ENCODE data around the gene SYNPO. TPM values are rescaled to one million over a fixed set of nuclear protein-coding genes. Genes with fewer than 3 reads are reported as not detected.
A peak's percentile ranks its signal among the peaks of the same experiment; 100 is the strongest.

Gene SYNPO
- total RNA-seq, 1 donor from 2014 or later: 16.1 TPM

DNA sequence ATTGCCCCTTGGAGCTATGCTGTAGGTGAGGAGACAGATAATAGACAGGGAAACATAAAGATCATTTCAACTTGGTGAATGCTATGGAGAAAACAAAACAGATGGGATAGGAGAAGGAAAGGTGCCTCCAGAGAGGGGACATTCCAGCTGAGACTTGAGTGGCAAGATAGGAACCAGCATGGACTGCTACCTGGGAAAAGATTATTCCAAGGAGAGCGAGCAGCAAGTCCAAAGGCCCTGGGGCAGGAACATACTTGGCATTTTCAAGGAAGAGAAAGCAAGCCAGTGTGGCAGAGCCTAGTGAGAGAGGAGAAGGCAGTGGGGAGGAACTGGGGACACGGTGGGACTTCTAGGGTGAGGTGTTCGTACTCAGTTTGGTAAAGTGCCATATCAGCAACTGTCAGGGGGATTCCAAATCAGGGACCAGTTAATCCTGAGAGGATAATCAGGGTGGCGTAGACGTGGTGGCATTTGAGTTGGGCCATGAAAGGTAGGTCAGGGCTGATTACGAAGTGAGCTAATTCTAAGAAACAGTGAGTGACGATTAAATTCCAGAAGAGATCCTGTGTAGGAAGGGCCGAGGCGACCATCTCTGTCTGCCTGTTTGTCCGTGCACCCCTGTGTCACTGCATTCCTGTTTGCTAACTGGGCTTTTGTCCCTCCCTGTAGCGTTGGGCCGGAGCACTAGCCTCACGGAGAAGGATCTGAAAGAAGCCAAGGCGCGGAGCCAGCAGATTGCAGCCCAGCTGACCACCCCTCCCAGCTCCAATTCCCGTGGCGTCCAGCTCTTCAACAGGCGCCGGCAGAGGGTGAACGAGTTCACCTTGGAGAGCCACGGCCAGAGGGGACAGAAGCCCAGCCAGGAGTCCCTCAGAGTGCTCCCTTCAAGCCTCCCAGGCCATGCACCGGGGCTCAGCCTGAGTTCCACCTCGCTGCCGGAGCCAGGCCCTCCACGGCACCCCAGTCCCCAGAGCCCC lies 7.1 kb downstream of the SYNPO start:
- DNase-seq: no peak
- peaks cover 7% of the 10 kb centered on the region for H3K9me3 Mint-ChIP-seq (ENCODE audit: unreplicated experiment)
- peak overlapping the region; percentile 39 for H3K4me3 Mint-ChIP-seq (ENCODE audit: unreplicated experiment)
- no peak overlapping the region for H3K27ac Mint-ChIP-seq (ENCODE audit: unreplicated experiment)
- peaks cover 54% of the 10 kb centered on the region for H3K4me1 Mint-ChIP-seq (ENCODE audit: low read depth, unreplicated experiment)
- H3K27me3 Mint-ChIP-seq (ENCODE audit: unreplicated experiment): peaks cover 19% of the 10 kb centered on the region
- TF ChIP-seq, protein P1, sequence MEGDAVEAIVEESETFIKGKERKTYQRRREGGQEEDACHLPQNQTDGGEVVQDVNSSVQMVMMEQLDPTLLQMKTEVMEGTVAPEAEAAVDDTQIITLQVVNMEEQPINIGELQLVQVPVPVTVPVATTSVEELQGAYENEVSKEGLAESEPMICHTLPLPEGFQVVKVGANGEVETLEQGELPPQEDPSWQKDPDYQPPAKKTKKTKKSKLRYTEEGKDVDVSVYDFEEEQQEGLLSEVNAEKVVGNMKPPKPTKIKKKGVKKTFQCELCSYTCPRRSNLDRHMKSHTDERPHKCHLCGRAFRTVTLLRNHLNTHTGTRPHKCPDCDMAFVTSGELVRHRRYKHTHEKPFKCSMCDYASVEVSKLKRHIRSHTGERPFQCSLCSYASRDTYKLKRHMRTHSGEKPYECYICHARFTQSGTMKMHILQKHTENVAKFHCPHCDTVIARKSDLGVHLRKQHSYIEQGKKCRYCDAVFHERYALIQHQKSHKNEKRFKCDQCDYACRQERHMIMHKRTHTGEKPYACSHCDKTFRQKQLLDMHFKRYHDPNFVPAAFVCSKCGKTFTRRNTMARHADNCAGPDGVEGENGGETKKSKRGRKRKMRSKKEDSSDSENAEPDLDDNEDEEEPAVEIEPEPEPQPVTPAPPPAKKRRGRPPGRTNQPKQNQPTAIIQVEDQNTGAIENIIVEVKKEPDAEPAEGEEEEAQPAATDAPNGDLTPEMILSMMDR (IDR thresholded peaks at IDR 0.05; ENCODE audit: partially characterized antibody, unreplicated experiment): no peak
- H3K36me3 Mint-ChIP-seq (ENCODE audit: unreplicated experiment): peaks cover 12% of the 10 kb centered on the region

DNA sequence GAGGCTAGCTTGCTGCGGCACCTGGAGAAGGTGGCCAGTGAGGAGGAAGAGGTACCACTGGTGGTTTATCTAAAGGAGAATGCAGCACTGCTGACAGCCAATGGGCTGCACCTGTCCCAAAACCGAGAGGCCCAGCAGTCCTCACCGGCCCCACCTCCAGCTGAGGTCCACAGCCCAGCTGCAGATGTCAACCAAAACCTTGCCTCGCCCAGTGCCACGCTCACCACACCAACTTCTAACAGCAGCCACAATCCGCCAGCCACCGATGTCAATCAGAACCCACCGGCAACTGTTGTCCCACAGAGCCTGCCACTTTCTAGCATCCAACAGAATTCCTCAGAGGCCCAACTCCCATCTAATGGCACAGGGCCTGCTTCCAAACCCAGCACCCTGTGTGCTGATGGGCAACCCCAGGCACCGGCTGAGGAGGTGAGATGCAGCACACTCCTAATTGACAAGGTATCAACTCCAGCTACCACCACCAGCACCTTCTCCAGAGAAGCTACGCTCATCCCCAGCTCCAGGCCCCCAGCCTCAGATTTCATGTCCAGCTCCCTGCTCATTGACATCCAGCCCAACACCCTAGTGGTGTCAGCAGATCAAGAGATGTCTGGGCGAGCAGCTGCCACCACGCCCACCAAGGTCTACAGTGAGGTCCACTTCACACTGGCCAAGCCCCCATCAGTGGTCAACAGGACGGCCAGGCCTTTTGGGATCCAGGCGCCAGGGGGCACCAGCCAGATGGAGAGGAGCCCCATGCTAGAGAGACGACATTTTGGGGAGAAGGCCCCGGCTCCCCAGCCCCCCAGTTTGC lies 8.0 kb downstream of the SYNPO start:
- Mint-ChIP-seq H3K9me3 (ENCODE audit: unreplicated experiment) (peaks cover 7% of the 10 kb centered on the region), H3K4me3 (ENCODE audit: unreplicated experiment) (peak overlapping the region; percentile 25), H3K27me3 (ENCODE audit: unreplicated experiment) (peaks cover 19% of the 10 kb centered on the region), H3K27ac (ENCODE audit: unreplicated experiment) (peak overlapping the region; percentile 84), H3K4me1 (ENCODE audit: low read depth, unreplicated experiment) (peaks cover 51% of the 10 kb centered on the region), H3K36me3 (ENCODE audit: unreplicated experiment) (peaks cover 12% of the 10 kb centered on the region)
- TF ChIP-seq, protein P1 (IDR thresholded peaks at IDR 0.05; ENCODE audit: partially characterized antibody, unreplicated experiment): no peak
- DNase-seq: no peak

DNA sequence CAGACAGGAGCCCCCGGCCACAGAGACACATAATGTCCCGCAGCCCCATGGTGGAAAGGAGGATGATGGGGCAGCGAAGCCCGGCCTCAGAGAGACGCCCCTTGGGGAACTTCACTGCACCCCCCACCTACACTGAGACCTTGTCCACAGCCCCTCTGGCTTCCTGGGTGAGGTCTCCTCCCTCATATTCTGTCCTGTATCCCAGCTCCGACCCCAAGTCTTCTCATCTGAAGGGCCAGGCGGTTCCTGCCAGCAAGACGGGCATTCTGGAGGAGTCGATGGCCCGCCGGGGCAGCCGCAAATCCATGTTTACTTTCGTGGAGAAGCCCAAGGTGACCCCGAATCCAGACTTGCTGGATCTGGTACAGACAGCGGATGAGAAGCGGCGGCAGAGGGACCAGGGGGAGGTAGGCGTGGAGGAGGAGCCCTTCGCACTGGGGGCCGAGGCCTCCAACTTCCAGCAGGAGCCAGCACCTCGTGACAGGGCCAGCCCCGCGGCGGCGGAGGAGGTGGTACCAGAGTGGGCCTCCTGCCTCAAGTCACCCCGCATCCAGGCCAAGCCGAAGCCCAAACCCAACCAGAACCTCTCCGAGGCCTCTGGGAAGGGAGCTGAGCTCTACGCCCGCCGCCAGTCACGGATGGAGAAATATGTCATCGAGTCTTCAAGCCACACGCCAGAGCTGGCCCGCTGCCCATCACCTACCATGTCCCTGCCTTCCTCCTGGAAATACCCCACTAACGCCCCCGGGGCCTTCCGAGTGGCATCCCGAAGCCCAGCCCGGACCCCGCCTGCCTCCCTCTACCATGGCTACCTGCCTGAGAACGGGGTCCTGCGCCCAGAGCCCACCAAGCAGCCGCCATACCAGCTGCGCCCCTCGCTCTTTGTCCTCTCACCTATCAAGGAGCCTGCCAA lies 8.9 kb downstream of the SYNPO start:
- peak; percentile 12 for DNase-seq
- peaks cover 19% of the 10 kb centered on the region for H3K27me3 Mint-ChIP-seq (ENCODE audit: unreplicated experiment)
- TF ChIP-seq, protein P1 (IDR thresholded peaks at IDR 0.05; ENCODE audit: partially characterized antibody, unreplicated experiment): no peak
- H3K27ac Mint-ChIP-seq (ENCODE audit: unreplicated experiment): no peak overlapping the region
- H3K9me3 Mint-ChIP-seq (ENCODE audit: unreplicated experiment): peaks cover 7% of the 10 kb centered on the region
- peaks cover 49% of the 10 kb centered on the region for H3K4me1 Mint-ChIP-seq (ENCODE audit: low read depth, unreplicated experiment)
- peaks cover 12% of the 10 kb centered on the region for H3K36me3 Mint-ChIP-seq (ENCODE audit: unreplicated experiment)
- H3K4me3 Mint-ChIP-seq (ENCODE audit: unreplicated experiment): no peak overlapping the region

DNA sequence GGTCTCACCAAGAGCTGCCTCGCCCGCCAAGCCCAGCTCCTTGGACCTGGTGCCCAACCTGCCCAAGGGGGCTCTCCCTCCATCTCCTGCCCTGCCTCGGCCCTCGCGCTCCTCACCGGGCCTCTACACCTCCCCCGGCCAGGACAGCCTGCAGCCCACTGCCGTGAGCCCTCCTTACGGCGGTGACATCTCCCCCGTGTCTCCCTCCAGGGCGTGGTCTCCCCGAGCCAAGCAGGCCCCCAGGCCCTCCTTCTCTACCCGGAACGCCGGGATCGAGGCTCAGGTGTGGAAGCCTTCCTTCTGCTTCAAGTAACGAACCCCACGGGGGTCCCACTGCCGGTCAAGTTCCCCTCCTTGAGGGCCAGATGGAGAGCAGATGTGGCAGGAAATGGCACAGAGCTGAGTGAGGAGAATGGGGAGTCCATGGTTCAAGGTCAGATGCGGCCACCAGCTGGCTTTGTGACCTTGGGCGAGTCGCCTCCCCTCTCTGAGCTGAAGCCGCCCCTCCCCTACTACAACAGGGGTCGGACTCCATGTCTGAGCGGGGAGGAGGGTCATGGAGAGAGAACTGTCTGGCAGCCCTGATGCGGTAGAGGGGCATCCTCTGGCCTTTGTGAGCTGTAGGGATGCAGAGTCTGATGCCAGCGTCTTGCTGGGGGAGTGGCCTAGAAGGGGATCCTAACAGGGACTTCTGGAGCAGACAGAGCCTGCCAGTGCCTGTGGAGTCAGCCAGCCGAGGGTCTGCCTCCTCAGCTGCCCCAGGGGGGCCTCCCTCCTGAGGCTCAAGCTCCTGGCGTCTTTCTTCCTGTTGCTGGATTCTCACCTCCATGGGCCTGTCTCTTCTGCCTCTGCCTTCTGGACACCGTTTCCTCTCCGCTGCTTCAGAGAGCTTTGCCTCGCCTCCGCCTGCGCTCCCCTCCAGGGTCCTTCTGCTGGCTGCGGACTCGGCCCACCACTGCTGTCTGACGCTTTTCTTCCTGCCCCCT lies 9.9 kb downstream of the SYNPO start:
- Mint-ChIP-seq H3K4me3 (ENCODE audit: unreplicated experiment) (no peak overlapping the region), H3K27ac (ENCODE audit: unreplicated experiment) (peak overlapping the region; percentile 62)
- peak; percentile 48 for DNase-seq

More for the DNA sequence above, 9.9 kb downstream of the SYNPO start:
- peaks cover 19% of the 10 kb centered on the region for H3K27me3 Mint-ChIP-seq (ENCODE audit: unreplicated experiment)
- peaks cover 43% of the 10 kb centered on the region for H3K4me1 Mint-ChIP-seq (ENCODE audit: low read depth, unreplicated experiment)
- H3K36me3 Mint-ChIP-seq (ENCODE audit: unreplicated experiment): peaks cover 12% of the 10 kb centered on the region
- TF ChIP-seq, protein P1 (IDR thresholded peaks at IDR 0.05; ENCODE audit: partially characterized antibody, unreplicated experiment): no peak
- H3K9me3 Mint-ChIP-seq (ENCODE audit: unreplicated experiment): peaks cover 7% of the 10 kb centered on the region
